Hippocampal formation (tissue), 2 donors: ENCODE measurements around the gene KCTD2.
"Not testable (repeated sequence)": the region's sequence is repeated elsewhere in the genome, so short reads cannot be mapped to it uniquely, and the experiment has no call there.

ENCODE experiments used
- DNase-seq, 2 donors: peaks; one replicate each; lab custom pipeline; 2025; lab: John Stamatoyannopoulos, UW

KCTD2 gene

DNA sequence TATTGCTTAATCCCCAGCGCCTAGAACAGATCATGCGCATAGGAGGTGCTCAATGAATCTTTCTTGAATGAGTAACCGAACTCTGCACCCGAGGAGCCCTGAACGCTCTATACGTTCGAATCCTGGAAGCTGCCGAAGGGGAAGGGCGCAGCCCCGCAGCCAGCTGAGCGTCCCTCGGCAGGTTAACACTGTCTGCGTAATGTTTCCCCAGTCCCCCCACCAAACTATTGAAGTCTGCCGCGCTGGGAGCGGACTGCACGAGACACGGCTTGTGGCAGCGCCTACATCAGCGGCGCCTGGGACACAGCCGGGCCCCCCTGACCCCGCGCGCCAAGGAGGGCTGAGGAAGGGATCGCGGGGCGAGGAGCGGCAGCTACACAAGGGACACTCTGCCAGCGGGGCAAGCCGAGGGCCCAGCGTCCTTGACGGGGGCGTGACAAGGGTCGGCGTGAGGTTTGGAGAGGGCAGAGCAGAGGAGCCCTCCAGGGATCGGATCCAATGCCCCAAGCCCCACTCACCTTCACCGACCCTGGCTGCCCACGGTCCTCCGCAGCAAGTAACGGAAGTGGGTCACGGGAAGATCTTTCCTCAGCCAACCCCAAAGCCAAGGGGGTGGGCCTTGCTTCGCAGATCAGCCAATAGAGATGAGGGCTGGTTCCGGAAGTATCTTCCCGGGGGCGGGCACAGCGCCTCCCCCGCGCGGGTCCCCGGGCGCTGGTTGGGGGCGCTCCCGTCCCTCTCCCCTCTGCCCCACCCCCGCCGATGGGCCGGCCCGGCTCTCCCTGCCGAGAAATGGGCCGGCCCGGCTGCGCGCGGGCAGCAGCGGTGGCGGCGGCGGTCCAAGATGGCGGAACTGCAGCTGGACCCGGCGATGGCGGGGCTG lies at the start of gene KCTD2, which contains the start of gene ATP5PD:
Gene KCTD2 (plus strand): TSS at position 819 of the 883 bp plus-strand sequence. CDS start 26 bp downstream, at position 845.
Gene ATP5PD (minus strand): TSS at position 563 of the 883 bp plus-strand sequence. CDS start 4,319 bp downstream, outside the sequence.
- peak; percentile 97 for DNase-seq

DNA sequence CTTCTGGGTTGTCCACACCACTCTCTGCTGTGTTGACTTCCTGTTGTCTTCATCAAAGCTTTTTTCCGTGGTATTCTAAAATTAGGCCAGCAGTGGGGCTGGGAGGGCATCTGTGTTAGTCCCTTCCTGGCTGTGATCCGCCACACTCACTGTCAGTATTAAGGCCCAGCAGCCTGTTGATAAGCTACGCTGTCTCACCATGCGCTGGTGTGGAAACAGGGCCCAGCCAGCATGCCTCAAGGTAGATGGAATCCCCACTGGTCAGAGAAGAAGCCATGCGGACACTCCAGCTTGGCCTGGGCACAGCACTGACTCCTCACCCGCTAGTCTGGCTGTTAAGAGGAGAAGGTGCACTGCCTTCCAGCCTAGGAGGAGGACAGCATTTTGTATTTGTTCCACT lies 48.2 kb upstream of the KCTD2 start:
- no peak for DNase-seq

DNA sequence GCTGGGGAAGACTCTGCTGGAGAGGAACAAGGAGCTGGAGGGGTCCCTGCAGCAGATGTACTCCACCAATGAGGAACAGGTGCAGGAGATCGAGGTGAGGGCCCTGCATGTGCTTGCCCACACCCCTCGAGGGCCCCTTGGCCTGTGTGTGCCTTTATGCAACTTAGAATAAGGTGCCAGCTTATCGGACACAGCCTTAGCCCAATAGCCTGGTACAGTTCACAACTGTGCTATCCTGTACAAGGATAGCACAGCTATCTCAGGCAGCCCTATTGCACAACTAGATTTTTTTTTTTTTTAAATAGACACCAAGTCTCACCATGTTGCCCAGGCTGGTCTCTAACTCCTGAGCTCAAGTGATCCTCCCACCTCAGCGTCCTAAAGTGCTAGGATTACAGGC lies 47.5 kb upstream of the KCTD2 start:
- DNase-seq, result no peak

- no peak for DNase-seq
These were observed 44.8 kb upstream of the KCTD2 start for GRCh38 chr17:75001915-75002843.

- DNase-seq, result no peak
These were observed 43.7 kb upstream of the KCTD2 start for GRCh38 chr17:75003070-75003956.

- no peak for DNase-seq
These were observed 43.1 kb upstream of the KCTD2 start for GRCh38 chr17:75003957-75004355.

DNA sequence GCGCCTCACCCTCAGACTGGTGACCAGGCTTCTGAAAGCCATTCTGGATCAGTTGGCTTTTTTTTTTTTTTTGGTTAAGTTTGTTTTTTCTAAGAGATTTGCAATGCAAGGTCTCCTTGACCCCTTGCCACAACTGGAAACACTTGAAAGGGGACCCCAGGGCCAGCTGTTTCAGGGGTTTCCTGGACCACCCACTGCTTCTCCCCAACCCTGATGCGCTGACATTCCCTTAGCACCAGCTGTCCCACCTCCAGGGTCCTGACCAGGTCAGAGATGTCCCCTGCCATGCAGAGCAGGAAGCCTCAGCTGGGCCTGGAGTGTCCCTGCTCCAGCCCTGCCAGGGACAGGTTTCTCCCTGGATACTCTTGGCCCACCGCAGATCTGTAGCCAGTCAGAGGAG lies 42.7 kb upstream of the KCTD2 start:
- DNase-seq, result no peak

DNA sequence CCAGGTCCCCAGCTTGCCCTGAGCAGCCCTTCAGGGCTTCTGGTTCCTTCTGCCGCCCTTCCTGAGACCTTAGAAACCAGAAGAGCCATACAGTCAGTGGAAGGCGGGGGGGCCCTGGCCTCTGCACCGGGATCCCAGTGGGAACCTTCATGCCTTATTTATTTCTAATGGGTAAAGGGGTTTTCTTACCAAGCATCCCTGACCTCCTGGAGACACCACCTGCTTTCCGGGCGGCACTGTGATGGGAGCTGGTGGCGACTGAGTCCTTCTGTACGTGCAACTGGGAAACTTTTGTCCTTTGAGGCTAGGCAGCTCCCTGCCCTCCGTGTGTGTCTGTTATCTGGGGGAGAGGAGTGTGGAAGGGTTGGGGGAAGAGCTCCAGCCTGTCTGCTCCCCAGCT lies 41.7 kb upstream of the KCTD2 start:
- DNase-seq, result no peak

DNA sequence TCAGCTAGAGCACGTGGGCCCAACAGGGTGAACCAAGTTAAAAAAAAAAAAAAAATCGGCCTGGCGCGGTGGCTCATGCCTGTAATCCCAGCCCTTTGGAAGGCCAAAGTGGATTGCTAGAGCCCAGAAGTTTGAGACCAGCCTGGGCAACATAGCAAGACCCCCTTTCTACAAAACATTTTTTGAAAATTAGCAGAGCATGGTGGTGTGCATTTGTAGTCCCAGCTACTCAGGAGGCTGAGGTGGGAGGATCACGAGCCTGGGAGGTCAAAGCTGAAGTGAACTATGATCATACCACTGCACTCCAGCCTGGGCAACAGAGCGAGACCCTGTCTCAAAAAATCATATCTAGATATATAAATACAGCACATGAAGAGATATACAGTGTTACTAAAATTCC lies 40.9 kb upstream of the KCTD2 start:
- not testable (repeated sequence) for DNase-seq

DNA sequence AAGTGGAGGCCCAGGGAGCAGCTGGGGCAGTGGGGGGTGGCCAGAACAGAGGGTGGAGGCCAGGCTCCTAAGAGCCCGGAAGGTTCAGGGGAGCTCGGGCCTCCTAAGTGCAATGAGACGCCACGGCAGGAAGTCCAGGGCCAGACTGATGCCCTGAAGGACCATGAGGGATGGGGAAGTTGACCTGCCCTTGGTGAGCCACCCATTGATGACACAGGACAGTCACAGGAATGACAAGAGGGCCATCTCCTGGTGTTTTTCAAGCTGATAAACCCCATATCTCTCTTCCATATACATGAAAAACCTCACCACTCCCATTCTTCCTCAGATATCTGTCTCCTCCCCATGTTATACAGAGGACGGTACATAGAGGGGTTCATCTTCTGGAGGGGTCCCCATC lies 40.4 kb upstream of the KCTD2 start:
- no peak for DNase-seq

- no peak for DNase-seq
These were observed 38.7 kb upstream of the KCTD2 start for GRCh38 chr17:75008373-75008772.

- DNase-seq, result no peak
These were observed 37.8 kb upstream of the KCTD2 start for GRCh38 chr17:75009139-75009724.

- no peak for DNase-seq
These were observed 36.2 kb upstream of the KCTD2 start for GRCh38 chr17:75010683-75011400.

GRCh38 chr17:75011401-75012095 lies 35.5 kb upstream of the KCTD2 start:
- peak; percentile 43 to 62 for DNase-seq

- DNase-seq, result no peak
These were observed 35.0 kb upstream of the KCTD2 start for GRCh38 chr17:75012096-75012345.

DNA sequence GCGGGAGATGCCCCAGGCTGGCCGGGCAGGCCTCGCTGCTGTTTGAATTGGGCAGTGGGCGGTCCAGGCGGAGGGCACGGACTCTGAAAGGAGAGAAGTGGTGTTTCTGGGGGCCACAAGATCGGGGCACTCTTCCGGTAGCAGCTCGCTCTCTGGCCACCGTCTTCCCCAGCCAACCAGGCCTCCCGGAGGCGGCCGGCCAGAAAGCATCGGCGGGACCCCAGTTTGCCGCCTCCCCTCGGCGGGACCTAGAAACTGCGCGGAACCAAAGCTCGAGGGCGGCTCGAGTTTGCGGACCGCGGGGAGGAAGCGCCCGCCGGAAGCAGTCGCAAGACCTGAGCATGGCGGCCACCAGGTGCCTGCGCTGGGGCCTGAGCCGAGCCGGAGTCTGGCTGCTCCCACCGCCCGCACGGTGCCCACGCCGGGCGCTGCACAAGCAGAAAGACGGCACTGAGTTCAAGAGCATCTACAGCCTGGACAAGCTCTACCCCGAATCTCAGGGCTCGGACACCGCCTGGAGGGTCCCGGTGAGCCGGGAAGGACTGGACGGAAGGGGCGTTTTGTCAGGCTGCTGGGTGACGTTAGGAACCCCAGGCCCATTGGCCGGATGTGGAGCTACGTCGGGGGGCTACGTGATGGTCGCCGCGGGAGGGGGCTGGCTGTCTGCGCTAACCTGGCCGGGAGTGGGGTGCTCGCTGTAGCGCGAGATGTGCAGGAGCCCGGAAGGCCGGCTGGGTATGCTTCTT lies 34.5 kb upstream of the KCTD2 start, which contains the start of gene MRPL58:
Gene MRPL58 (plus strand): TSS at position 325 of the 746 bp plus-strand sequence. CDS start 17 bp downstream, at position 342.
- peak; percentile 79 to 80 for DNase-seq

GRCh38 chr17:75013092-75013559 lies 33.9 kb upstream of the KCTD2 start:
- DNase-seq, result no peak

- DNase-seq, result peak in 1 of 2 donors; percentile 10
These were observed 27.9 kb upstream of the KCTD2 start for GRCh38 chr17:75019146-75019545.

DNA sequence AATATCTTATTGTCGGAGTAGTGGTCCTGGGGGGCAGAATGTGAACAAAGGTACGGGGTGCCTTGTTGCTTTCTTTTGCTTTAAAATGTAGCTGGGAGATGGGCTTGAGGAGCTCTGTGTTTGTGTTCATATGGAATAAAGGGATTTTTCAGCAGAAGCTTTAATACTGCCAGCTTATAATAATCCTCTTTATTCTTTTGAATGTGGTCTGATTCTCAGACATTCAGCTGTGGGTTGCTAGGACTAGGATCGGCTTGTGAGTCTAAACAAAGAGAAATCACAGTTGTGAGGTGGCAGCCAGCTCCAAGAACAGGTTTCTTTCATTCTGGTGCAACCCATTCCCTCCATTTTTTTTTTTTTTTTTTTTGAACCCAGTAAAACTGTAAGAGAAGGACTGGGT lies 27.3 kb upstream of the KCTD2 start:
- DNase-seq, result peak; percentile 19 to 44
